HG03457 (cell line): ENCODE results near the gene SLC25A46.
"Not testable (repeated sequence)": the region's sequence is repeated elsewhere in the genome, so short reads cannot be mapped to it uniquely, and the experiment has no call there.

ENCODE experiments used
- ATAC-seq: cut with Tn5 transposase; IDR thresholded peaks from one replicate; pipeline ENCODE4 v1.9.1; 2021; ENCODE audit warnings: moderate number of reproducible peaks; ENCODE audit not compliant: unreplicated experiment

The SLC25A46 gene

DNA sequence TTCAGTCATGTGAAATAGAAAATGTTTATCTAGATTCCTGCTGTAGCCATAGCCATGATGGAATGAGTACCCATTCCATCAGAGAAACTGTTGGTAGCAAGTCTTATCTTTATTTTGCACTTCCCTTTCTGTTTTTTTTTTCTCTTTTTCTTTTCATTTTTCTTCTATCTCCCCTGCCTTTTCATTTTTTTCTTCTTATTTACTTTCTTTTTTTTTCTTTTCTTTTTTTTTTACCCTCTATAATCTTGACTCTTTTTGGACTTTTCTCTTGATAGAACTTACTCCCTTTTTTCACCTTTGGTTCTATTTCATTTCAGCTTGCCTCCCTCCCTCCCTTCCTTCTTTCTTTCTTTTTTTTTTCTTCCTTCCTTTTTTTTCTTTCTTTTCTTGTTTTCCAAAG is 15.4 kb downstream of the SLC25A46 start:
- no peak for ATAC-seq

DNA sequence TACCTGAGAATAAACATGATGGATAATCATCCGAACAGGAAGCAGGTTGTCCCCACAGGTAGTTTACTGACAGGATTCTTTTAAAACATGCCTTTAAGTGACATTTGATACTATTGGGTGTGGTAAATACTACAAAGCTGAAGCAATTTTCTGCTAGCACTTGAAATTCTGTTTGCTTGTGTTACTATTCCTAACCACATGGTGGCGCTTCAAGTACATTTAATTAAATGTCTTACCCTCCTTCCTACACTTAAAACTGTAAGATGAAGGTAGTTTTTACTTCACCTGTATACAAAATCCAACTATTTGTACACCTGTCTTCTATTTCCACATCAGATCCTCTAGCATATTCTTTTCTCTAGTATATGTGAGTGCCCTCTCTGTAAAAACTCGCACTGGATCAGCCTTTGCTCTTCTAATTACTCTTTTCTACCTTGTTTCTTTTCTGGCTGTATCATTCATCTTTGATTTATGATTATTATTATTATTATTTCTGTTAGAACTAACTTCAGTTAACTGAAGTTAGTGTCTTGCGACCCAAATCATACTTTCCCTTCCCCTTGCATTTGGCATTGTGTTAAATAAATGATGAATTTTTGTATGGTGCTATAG is 18.4 kb downstream of the SLC25A46 start:
- no peak for ATAC-seq

DNA sequence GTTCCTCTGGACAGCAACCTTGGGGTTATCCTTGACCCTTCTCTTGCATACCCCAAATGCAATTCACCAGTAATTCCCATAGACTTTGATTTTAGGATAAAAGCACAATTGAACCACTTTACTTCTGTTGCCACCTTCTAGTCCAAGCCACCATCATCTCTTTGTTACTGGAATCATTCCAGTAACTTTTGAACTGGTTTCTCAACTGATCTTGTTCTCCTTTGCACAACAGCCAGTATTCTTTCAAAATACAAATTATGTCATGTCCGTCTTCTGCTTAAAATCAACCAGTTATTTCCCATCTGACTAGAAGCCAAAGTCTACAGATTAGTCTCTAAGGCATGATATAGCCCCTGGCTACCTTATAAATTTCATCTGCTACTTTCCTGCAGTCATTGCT is 21.4 kb downstream of the SLC25A46 start:
- no peak for ATAC-seq

DNA sequence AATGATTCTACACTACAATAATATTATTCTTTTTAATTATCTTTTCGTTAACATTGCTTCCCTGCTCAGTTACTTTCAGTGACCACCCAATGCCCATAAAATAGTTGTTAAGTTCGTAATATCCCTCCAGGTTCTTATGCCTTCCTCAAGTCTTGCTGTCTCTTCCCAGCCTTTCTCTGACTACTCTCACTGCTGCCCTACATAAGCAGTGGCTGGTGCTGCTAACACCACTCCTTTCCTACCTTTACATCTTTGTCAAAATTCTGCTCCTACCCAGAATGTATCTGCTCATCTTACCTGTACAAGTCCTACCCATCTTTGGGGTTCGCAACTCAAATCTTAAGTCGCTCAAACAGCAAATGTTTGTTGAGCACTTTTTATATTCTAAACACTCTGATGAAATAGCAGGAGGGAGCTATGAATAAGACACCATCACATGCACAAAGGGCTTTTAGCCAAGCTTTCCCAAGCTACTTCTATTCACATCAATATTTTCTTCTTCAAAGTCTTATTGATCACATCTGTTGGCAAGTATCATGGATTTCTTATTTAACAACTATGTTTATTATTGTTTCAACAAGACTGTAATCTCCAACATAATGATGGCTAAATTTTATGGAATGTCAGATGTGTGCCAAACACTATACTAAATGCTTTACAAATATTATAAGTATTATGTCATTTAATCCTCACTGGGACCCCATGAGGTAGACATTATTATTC is 29.5 kb downstream of the SLC25A46 start:
- no peak for ATAC-seq

- ATAC-seq: no peak
These were observed 30.3 kb downstream of the SLC25A46 start for GRCh38 chr5:110769000-110769681.

DNA sequence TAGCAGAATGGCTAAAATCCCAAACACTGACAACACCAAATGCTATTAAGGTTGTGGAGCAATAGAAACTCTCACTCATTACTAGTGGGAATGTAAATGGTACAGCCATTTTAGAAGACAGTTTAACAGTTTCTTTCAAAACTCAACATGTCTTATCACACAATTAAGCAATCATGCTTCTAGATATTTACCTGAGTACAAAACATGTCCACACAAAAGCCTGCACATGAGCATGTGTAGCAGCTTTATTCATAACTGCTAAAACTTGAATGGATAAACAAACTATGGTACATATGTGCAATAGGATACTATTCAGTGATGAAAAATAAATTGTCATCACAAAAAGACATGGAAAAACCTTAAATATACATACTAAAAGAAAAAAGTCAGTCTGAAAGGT is 31.5 kb downstream of the SLC25A46 start:
- ATAC-seq: no peak

DNA sequence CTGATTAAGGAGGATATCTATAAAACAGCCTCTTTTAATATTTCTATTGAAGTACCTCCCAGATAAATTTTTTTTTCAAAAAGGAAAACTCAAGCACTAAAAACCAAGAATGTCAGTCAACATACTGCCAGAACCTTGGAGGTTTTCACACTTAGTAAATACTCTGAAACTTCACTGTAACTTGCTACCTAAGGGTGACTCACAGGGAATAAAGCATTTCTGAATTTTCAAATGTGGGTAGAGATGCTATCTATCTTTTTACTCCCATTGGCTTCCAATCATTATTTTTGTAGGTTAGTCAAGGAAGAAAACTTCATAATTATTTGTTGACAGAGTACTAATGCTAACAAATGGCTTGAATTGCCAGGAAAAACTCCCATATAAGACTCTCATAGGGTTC is 46.1 kb downstream of the SLC25A46 start:
- no peak for ATAC-seq

DNA sequence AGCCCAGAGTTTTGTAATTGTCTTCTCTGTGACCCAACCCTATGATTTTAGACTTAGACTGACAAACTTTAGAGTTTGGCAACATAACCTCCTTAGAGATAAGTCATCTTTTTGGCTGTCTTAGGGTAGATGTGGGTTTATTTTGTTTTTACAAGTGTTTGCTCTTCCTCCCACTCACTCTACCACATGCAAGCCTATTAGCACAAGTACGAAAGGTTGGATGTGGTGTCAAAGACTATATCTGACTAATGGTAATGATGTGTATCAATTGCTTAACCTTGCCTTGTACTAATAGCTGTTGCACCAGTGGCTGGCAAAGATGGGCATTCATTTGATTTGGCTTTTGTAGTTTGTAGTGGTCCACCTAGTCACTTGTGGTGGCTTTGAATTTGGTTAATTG is 46.5 kb downstream of the SLC25A46 start:
- no peak for ATAC-seq

- not testable (repeated sequence) for ATAC-seq
These were observed 49.2 kb downstream of the SLC25A46 start for GRCh38 chr5:110788006-110788405.

DNA sequence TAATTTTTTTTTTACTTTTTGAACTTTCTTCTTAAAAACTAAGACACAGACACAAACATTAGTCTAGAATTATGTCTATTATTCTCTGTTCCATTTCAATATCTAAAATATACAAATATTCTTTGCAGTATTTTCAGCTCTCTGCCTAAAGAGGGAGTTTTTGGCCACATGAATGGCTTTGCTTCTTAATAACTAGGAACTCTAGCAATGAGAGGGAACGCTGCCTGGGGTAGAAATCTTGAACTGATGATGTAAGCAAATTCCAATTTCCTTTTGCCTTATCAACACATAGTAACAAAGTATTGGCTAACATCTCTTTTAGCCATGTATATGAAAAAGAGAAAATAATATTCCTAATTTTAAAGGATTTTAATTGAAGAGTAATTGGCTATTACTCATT is 51.9 kb downstream of the SLC25A46 start:
- ATAC-seq: no peak

DNA sequence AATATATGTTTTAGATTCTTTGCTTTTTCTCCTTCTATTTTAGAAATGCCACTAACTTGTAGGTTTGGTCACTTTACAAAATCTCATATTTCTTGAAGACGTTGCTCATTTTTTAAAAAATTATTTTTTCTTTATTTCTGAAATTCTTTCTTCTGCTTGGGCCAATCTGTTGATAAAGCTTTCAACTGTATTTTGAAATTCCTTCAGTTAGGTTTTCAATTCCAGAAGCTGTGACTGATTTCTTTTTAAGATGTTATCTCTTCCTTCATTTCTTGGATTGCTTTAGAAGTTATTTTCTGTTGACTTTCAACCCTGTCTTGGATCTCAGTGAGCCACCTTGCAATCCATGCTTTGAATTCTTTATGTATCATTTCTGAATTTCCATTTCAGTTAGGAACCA is 64.2 kb downstream of the SLC25A46 start:
- ATAC-seq: no peak

- ATAC-seq: no peak
These were observed 64.9 kb downstream of the SLC25A46 start for GRCh38 chr5:110803467-110804326.

GRCh38 chr5:110807169-110807568 is 68.4 kb downstream of the SLC25A46 start:
- ATAC-seq: no peak

DNA sequence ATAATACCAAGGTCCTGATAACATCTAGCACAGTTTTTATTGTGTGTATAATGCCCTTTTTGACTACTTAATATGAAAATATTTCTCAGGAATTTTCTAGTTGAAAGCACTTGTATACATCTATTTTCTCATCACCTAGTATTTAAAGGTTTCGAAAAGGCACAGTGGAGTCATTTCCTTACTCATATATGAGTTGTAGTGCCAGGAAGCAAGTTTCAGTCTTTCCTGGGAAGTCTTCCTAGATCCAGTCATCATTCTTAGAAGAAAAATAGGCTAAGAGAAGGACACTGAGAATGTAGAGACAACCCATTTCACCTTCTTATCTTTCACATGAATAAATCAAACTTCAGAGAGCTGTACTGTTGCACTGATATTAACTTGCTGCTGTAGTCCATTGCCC is 70.2 kb downstream of the SLC25A46 start:
- ATAC-seq: no peak
